Measurements from ENCODE around the gene BACH2.
A peak's percentile ranks its signal among the peaks of the same experiment; 100 is the strongest.
"Not testable (repeated sequence)": the region's sequence is repeated elsewhere in the genome, so short reads cannot be mapped to it uniquely, and the experiment has no call there.

BACH2 gene

DNA sequence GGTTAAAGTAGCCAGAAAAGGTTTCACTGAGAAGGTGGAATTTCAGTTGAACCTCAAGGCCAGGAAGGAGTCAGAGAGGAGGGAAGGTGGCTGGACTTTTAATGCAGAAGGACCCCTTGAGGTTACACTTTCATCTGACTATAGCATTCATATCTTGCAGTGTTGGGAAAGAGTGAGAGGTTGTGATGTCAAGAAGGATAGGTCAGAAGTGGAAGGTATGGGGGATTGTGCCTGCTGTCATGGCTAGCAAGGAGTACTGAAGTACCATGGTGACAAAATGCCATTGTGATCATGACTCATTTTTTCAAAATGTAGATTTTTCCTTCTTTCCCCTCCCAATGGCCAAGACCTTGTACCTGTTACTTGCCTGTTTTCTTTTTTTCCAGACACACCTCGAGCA is 5.2 kb upstream of the BACH2 start:
- DNase-seq (ENCODE audit: low spot score): no peak

DNA sequence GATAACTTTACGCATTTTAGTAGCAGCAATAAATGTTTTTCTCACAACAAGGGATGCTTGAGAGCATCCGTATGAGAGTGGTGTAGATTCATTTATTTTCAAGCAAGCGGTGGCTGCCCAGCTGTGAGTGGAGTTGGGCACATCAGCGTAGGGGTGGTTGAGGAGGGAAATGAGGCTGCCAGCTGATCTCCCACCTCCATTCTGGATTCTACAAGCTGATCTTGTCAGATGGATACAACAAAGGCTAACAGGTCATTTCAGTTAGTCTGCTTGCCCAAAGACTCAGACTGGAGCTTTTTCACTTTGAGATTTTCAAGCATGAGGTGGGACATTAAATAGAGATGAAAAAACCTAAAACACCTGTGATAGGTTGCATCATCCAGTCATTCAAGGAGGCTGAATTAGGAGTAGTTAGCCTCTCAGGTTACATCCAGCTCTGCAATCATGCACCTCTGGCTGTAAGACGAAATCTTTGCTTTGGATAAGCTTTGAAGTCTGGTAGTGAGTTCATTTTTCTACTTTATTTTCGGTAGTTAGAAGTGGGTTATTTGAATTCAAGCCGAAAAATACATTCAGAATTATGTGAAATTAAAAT is 1.9 kb upstream of the BACH2 start:
- no peak for DNase-seq (ENCODE audit: low spot score)

GRCh38 chr6:90297867-90298381 is 1.3 kb upstream of the BACH2 start:
- no peak for DNase-seq (ENCODE audit: low spot score)

DNA sequence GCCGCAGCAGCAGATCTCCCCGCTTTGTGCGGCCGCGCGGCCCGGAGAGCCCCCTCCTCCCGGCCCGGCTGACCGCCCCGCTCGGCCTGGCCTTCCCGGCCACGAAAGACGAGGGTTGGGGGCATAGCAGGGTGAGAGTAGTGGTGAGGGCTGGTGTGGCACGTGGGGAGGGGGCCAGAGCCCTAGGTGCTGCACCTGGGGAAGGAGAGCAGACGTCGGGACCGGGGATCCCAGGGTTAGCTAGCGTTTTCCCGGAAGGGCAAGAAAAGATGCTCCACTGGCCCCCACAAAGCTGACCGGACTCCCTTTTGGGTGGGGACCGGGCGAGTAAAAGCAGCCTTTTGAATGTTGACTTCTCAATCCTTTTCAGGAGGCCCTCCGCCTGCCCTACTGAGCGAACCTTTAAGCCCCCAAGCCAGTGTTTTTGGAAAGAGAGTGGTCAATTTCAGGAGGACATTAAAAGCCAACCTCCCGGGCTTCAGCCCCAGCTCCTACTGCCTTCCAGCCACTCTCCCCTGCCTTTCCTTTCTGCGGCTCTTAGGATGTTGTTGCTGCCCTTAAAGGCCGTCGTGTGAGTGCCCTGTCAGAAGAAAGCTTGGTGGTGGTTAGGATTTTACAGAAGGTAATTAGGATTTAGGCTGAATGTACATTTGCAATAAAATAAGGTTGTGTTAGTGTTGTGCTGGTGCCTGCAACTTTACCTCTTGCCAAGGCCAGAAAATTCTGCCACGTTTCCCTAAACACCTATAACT is 648 bp upstream of the BACH2 start:
- no peak for DNase-seq (ENCODE audit: low spot score)

DNA sequence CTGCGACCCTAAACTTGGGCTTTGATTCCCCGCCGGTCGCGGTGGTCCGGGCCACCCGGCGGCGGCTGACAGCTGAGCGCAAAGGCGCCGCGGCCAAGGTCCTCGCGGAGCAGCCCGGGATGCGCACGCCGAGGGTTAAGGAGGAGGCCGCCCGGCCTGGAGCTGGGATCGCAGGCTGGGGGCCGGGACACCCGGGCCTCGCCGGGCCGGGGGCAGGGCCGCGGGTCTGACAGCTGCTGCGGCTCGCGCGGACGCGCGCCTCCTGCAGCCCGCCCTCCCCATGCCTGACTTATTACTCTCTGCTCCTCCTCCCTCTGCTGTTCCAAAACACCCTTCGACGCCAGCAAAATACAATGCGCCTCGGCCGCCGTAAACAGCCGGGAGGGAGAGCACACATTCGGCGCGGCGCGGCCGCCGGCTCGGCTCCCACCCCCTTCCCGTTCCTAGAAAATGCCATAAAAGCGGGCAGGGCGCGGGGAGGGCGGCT is 746 bp downstream of the BACH2 start:
- peak; percentile 65 for DNase-seq (ENCODE audit: low spot score)

DNA sequence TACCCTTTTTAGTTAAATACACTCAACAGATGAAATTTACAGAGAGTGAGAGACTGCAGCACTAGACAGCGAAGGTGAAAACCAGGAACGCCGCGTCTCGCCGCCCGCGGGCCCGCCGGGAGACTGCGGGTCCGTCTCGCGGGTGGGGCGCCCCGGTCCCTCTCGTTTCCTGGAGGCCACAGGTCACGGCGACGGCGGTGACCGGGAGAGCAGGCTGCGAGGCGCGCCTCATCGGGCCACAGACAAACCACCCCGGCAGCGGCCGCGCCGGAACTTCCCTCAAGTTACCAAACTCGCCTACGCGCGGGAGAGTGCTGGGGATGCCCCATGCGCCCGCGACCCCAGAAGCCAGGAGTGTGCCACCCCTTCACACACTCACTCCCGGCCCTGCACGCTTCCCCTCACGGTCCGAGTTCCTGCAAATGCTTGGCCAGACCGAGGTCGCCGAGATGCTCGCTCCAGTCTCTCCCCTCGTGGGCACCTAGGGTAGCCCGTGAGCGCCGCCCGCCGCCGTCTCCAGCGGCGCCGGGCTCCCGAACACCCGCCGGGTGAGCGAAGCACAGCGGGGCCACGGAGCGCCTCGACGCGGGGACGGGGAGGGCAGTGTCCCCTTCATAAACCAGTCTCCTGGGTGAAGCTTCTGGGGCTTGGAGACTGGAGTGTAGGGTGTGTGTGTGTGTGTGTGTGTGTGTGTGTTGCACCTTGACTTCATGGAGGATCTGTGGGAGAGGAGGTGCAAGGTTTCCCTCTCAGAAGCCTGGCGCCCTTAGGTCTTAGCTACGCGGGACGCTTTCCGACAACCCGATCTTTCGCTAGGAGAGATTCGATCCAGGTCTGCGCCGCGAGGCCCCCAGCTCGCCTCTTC is 1.4 kb downstream of the BACH2 start:
- DNase-seq (ENCODE audit: low spot score): peak; percentile 47

DNA sequence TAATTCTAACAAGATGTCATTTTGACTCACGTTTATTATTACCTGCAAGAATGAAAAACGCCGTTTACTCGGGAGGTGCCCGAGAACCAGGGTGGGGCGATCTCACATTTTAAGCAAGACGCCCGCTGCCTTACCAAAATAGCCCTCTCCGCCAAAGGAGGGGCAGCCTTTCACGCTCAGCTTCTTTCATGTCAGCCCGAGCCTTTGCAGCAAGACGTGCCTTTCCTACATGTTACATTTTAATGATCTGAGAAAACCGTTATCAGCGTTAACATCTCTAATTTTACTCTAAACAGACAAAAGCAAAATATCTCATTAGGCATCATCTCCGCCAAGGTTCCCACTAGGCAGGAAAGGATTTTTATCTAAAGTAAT is 2.0 kb downstream of the BACH2 start:
- DNase-seq (ENCODE audit: low spot score): no peak

DNA sequence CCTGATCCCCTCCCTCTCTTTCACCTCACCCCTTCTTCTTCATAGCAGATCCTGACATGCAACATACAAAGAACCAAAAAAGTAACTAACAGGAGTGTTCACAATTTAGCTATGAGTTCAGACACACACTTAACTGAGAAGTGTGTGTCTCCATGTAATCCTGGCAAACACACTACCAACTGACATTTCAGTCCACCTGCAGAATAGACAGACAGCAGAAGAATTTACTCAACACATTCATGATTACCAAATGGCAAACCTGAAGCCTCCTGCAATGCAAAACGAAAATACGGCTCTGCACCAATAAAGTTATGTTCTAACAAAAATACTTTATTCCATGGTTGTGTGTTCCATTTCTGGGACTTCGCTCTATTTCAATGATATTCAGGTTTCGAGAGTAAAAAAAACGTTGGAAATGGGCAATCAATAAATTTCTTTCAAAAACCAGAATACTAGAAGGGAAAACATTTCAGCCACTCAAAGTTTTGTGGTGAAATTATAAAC is 2.6 kb downstream of the BACH2 start:
- no peak for DNase-seq (ENCODE audit: low spot score)

- DNase-seq (ENCODE audit: low spot score): peak; percentile 73
These were observed 3.2 kb downstream of the BACH2 start for GRCh38 chr6:90293319-90293953.

- no peak for DNase-seq (ENCODE audit: low spot score)
These were observed 5.1 kb downstream of the BACH2 start for GRCh38 chr6:90291565-90291964.

- no peak for DNase-seq (ENCODE audit: low spot score)
These were observed 5.7 kb downstream of the BACH2 start for GRCh38 chr6:90290811-90291420.

- DNase-seq (ENCODE audit: low spot score): no peak
These were observed 6.7 kb downstream of the BACH2 start for GRCh38 chr6:90289902-90290301.

DNA sequence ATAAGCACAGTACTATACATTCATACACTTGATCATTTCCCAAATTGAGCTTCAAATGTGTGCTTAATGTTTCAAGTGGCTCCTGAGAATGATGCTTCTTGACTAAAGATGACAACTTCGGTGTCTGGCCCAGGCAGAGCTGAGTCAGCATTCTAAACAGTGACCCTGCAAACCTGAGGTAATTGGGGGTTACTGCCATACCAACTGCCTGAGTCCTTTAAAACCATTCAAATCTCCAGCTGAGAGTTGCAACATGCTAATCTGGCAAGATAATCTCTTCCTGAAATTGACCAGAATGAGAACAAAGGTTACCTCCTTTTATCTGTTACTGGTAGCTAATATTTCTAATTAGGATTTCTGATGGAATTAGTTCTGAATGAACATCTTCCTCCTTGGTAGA is 8.2 kb downstream of the BACH2 start:
- DNase-seq (ENCODE audit: low spot score): peak; percentile 31

- DNase-seq (ENCODE audit: low spot score): peak; percentile 58
These were observed 9.7 kb downstream of the BACH2 start for GRCh38 chr6:90286884-90287488.

DNA sequence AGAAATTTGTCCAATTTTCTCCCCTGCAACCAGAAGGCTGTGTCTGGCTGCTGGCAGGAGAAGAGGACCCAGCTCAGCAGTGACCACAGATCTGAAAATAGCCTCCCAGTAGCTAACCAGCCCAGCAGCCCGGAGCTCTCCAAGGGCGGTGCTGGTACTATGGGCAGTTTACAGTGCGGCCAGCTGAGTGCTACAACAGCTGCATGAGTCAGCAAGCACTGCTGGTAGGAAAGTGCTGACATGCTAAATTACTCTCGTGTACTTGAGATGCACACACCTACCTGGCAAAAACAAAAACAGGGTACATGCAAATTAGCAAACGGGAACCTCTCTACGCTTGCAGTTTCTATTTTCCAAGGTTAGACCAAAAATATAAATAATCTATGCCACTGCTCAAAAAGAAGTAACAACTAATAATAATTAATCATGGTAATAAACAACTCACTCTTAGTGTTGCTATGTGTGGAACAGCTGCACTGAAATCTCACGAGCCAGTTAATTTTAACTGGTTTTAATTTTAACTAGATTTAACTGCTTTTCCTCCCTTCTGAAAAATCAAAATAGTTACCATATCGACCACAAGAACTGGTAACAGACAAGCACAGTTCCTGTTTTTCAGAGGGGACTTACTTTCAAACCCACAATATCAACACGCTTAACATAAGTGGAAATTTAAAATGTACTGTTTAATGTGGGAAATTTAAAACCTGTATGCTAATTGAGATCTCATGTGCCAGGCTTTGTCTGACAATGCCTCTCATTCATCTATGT is 10.8 kb downstream of the BACH2 start:
- peak; percentile 94 for DNase-seq (ENCODE audit: low spot score)

- peak; percentile 17 for DNase-seq (ENCODE audit: low spot score)
These were observed 11.6 kb downstream of the BACH2 start for GRCh38 chr6:90285042-90285481.

- peak; percentile 94 for DNase-seq (ENCODE audit: low spot score)
These were observed 12.2 kb downstream of the BACH2 start for GRCh38 chr6:90284236-90285041.

DNA sequence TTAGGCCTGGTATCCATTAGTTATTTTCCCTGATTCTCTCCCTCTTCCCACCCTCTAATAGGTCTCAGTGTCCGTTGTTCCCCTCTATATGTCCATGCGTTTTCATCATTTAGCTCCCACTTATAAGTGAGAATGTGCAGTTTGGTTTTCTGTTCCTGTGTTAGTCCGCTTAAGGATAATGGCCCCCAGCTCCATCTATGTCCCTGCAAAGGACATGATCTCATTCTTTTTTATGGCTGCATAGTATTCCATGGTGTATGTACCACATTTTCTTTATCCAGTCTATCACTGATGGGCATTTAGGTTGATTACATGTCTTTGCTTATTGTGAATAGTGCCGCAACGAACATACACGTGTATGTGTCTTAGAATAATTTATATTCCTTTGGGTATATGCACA is 14.4 kb downstream of the BACH2 start:
- not testable (repeated sequence) for DNase-seq (ENCODE audit: low spot score)

DNA sequence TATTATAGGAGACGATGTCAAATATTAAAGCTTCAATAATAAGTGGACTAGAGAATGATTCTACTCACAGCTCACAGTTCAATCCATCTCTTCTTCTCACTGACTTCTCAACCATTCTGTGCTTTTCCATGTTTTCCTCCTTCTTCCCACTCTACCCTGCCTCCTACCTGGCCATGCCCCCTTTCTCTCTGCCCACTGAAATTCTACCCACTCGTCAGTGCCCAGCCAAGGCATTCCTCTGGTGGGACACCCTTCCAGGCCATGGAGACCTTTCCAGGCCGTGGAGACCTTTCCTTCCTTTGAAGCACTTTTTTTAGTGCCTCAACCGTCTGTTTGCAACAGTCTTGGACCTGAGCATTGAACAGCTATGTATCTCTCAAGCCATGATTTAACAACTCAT is 18.5 kb downstream of the BACH2 start:
- DNase-seq (ENCODE audit: low spot score): no peak
